Hypothalamus (tissue), 51 donors: Measurements from ENCODE around the gene ADCY10.
"Not testable (repeated sequence)": the region's sequence is repeated elsewhere in the genome, so short reads cannot be mapped to it uniquely, and the experiment has no call there.

ENCODE experiments used
- DNase-seq, 51 donors: peaks; one replicate each; lab custom pipeline; 2025; lab: John Stamatoyannopoulos, UW

ADCY10 gene

DNA sequence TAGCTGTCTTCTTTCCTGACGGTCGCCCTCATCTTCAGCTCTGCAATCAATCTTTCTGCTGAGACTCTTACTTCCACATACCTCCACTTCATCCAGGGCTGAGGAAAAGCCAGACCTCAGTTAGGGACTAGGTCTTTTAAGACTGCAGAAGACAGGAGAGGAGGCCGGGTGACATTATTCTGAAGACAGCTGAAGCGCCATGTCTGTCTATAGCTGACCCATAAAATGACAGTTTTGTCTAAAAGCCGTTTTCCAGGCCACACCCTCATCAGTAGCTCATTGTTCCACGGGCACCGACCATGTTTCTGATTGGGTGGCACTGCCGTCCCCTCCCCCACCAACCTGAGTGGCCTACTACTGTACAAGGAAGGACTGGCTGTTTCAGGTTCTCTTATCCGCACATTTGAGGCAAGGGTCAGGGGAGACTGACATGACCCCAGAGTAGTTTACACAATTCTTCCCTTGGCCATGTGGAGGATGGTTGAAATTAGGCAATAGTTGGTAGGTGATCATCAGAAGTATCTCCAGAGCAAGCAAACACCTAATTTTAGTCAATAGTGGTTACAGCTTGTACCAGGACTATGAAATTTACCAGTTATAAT is at the start of gene ADCY10:
TSS of gene ADCY10 (minus strand) at position 240 of the 602 bp plus-strand sequence. CDS start 8,994 bp downstream, outside the sequence.
- DNase-seq: no peak

DNA sequence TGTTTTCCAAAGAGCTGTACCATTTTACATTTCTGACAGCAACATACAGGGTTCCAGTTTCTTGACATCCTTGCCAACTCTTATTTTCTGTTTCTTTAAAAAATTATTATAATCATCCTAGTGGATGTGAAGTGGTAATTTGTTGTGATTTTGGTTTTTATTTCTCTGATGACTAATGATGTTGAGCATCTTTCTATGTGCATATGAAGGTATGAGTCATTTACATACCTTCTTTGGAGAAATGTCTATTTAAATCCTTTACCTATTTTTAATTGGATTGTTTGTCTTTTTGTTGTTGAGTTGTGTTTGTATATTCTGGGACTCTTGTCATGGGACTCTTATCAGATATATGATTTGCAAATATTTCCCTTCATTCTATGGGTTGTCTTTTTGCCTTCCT is 43.8 kb upstream of the ADCY10 start:
- DNase-seq: no peak

GRCh38 chr1:167955915-167956314 is 42.0 kb upstream of the ADCY10 start:
- DNase-seq: no peak

DNA sequence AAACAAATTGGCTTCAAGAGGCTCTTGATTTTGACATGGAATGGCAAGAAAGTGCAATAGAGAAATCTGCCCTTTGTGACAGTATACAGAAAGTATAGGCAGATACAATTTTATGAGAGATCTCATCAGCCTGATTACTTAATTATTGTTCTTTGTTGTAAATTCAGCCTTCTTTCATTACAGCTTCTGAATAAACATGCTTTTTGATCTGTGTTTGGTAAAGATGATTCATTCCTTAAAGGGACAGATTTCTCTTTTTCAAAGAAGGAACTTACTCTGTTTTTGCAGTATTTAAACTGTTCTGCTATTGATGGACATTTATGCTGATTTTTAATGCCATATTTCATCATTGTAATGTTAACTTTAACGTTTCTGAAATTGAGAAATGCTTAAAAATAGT is 36.6 kb upstream of the ADCY10 start:
- no peak for DNase-seq

- no peak for DNase-seq
Observed at GRCh38 chr1:167949785-167950184, 35.9 kb upstream of the ADCY10 start.

GRCh38 chr1:167947733-167948132 is 33.8 kb upstream of the ADCY10 start:
- no peak for DNase-seq

- no peak for DNase-seq
Observed at GRCh38 chr1:167943541-167943940, 29.6 kb upstream of the ADCY10 start.

- no peak for DNase-seq
Observed at GRCh38 chr1:167940264-167940663, 26.3 kb upstream of the ADCY10 start.

GRCh38 chr1:167938080-167938636 is 24.2 kb upstream of the ADCY10 start:
- DNase-seq: no peak

DNA sequence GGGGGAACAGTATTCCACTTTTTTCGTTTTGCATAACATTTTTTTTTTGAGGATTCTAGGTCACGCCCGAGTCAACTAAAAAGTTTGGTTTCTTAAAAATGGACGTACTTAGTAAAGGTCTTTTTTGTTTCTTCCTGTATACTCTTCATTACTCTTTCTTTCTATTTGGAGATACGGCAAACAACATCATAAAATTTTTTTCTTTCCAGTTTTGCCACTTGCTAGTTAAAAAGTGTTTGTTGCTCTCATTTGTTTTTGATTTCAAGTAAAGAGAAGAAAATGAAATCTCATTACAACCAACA is 23.7 kb upstream of the ADCY10 start:
- no peak for DNase-seq

GRCh38 chr1:167936930-167937708 is 23.2 kb upstream of the ADCY10 start, which contains the start of gene MPC2:
Gene MPC2, minus strand, starts transcription at chr1:167937072. Its CDS starts 1,231 bp downstream, at chr1:167935841.
- peak in 42 of 51 donors; percentile 10 to 70 (median 40) for DNase-seq

DNA sequence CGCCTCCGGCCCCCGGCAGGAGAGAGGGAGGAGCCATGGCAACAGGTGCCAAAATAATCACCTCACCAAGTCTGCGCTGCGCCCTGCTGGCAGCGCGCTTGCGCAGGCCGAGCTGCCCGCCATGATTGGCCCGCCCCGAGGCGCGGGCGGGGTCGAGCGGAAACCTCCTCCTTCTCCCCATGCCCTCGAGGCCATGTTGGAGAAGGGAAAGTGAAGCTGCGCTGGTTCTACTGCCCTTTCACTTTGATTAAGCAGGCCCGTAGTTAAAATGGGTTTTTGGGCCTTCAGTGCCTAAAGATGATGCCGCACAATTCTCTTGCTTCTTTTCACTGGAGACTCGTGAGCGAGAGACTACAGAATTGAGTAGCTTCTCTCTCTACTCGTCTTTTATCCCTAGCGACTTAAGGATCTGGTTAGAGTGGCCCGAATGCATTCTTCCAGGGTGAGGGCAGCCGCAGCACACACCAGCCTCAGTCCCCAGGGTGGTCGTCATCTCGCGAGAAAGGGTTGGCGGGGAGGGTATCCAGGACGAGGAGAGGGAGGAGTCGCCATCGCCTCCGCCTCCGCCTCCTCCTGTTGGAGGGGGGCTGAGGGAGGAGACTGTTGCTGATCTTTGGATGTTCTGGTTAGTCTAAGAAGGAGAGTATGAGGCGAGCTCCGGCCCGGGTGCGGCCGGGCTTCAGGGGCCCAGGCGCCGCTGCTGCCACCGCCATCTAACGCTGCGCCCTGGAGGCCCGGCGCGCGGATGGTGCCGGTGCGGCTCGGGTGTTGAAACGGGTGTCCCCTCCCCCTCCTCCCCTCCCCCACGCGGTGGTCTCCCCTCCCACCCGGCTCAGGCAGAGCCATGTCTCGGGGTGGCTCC is 22.4 kb upstream of the ADCY10 start, which contains the start of gene DCAF6:
TSS of gene DCAF6 (plus strand) at position 616 of the 862 bp plus-strand sequence. CDS start at position 845, 229 bp downstream.
- peak; percentile 77 to 99 (median 93) for DNase-seq

- DNase-seq: peak in 12 of 51 donors; percentile 1 to 75 (median 30)
Observed at GRCh38 chr1:167935216-167936067, 21.5 kb upstream of the ADCY10 start.

- no peak for DNase-seq
Observed at GRCh38 chr1:167934426-167935215, 20.7 kb upstream of the ADCY10 start.

DNA sequence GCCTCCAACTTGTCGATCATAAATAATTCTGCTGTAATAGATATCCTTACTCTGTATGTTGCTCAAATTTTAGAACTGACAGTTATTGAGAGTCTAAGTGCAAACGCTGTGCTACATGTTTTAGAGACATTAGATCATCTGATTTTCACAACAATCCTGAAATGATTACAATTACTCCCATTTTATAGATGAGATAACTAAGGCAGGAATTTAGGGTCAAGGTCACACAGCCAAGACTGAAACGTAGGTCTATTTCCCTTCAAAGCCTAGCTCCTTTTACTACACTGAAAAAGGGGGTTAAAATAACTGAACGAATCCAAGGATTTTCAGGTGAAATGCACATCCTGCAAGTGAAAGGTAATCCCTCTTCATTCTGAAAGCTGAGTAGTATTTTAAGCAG is 19.9 kb upstream of the ADCY10 start:
- DNase-seq: no peak

- no peak for DNase-seq
Observed at GRCh38 chr1:167929725-167930124, 15.8 kb upstream of the ADCY10 start.

GRCh38 chr1:167928919-167929318 is 15.0 kb upstream of the ADCY10 start:
- not testable (repeated sequence) for DNase-seq

DNA sequence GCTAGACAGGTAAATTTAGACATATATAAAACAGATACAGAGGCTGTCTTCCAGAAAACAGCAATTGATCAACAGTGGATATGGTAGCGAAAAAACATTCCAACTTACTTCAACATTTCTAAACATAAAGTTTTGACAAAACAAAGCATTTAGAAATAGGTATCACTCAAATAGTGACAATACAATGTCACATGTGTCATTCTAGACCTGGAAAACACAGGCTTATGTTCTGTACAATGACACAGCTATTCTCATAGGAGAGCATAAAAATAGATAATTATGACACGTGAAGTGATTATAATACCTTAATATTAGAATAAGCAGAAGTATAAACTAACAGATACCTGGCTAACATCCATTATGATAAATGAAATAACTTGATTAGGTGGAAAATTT is 14.5 kb upstream of the ADCY10 start:
- DNase-seq: no peak
